Esophagus squamous epithelium (tissue), 4 donors: ENCODE results near the gene CLCN4.

Experiments
- CTCF ChIP-seq, 6 experiments: fragments of 450-650 bp in 4 of 6; fragments of 200-600 bp in 2 of 6; sonication (generic) in 2 of 6; IDR thresholded peaks; one replicate each; pipeline ENCODE4 v1.5.1; 2016 to 2019; ENCODE audit warnings: antibody characterized with exemption in 6 of 6, mild to moderate bottlenecking in 4 of 6, moderate library complexity in 4 of 6
- POLR2A ChIP-seq, 4 donors: fragments of 450-650 bp; IDR thresholded peaks; one replicate each; pipeline ENCODE4 v1.6.1; 2017; ENCODE audit warnings: antibody characterized with exemption in 4 of 4, mild to moderate bottlenecking in 4 of 4, moderate library complexity in 3 of 4

- no peak for TF ChIP-seq CTCF (IDR thresholded peaks at IDR 0.05)
- TF ChIP-seq POLR2A (IDR thresholded peaks at IDR 0.05), result no peak
Observed at GRCh38 chrX:10235851-10236250, 79.1 kb downstream of the CLCN4 start.
